GM23338 (cell line): ENCODE data around the gene ZNF775. TPM values are rescaled to one million over a fixed set of nuclear protein-coding genes. Genes with fewer than 3 reads are reported as not detected.

Experiments used
- ATAC-seq: fragments of 200-7000 bp; cut with Tn5 transposase; 3 replicates; pipeline ENCODE4 v1.9.1; 2020
- DNase-seq: peaks from one replicate; pipeline ENCODE4 v3.0.0-alpha.2; 2015; ENCODE audit warnings: low spot score
- H2AFZ ChIP-seq: fragments of 200-600 bp; sonication (generic); 2 replicates; pipeline ENCODE4 v1.8.0; 2016; ENCODE audit warnings: antibody characterized with exemption, mild to moderate bottlenecking, moderate library complexity
- H3F3A ChIP-seq: fragments of 200-600 bp; sonication (generic); replicated peaks from 2 replicates; pipeline ENCODE4 v1.8.0; 2017; ENCODE audit warnings: antibody characterized with exemption, mixed run types, low read depth
- H3K27ac ChIP-seq: fragments of 200-600 bp; sonication (generic); 2 replicates; pipeline ENCODE4 v1.6.1; 2016; ENCODE audit warnings: low read depth
- H3K27me3 ChIP-seq: fragments of 200-600 bp; sonication (generic); 2 replicates; pipeline ENCODE4 v1.8.0; 2016; ENCODE audit warnings: mild to moderate bottlenecking, mixed run types, moderate library complexity; ENCODE audit not compliant: insufficient read depth
- H3K36me3 ChIP-seq: fragments of 200-600 bp; sonication (generic); 2 replicates; pipeline ENCODE4 v1.8.0; 2016; ENCODE audit warnings: mild to moderate bottlenecking; ENCODE audit not compliant: insufficient read depth
- H3K4me1 ChIP-seq: fragments of 200-600 bp; sonication (generic); 2 replicates; pipeline ENCODE4 v1.8.0; 2016; ENCODE audit warnings: mild to moderate bottlenecking, moderate library complexity; ENCODE audit not compliant: insufficient read depth
- H3K4me2 ChIP-seq: fragments of 200-600 bp; sonication (generic); 2 replicates; pipeline ENCODE4 v1.7.1; 2017; ENCODE audit warnings: mixed run types
- H3K4me3 ChIP-seq: fragments of 200-600 bp; sonication (generic); 2 replicates; pipeline ENCODE4 v1.6.1; 2016; ENCODE audit warnings: mixed run types
- H3K79me2 ChIP-seq: fragments of 200-600 bp; sonication (generic); replicated peaks from 2 replicates; pipeline ENCODE4 v1.8.0; 2017; ENCODE audit warnings: mild to moderate bottlenecking; ENCODE audit not compliant: insufficient read depth
- H3K9me2 ChIP-seq: fragments of 200-600 bp; sonication (generic); 2 replicates; pipeline ENCODE4 v1.8.0; 2017; ENCODE audit not compliant: insufficient read depth
- H4K20me1 ChIP-seq: fragments of 200-600 bp; sonication (generic); replicated peaks from 2 replicates; pipeline ENCODE4 v1.8.0; 2017; ENCODE audit warnings: mild to moderate bottlenecking; ENCODE audit not compliant: insufficient read depth
- H3K27ac Mint-ChIP-seq: 2 replicates; pipeline ENCODE4 v1.8.0; 2020; ENCODE audit warnings: inconsistent platforms, mild to moderate bottlenecking, moderate library complexity, mixed read lengths
- H3K27me3 Mint-ChIP-seq: 3 replicates; pipeline ENCODE4 v1.8.0; 2022; ENCODE audit warnings: low read depth, mild to moderate bottlenecking, moderate library complexity, mixed read lengths, inconsistent platforms; ENCODE audit not compliant: insufficient read depth, poor library complexity
- H3K36me3 Mint-ChIP-seq: 3 replicates; pipeline ENCODE4 v1.8.0; 2021; ENCODE audit warnings: low read depth, mild to moderate bottlenecking, inconsistent platforms, moderate library complexity, mixed read lengths
- H3K4me1 Mint-ChIP-seq: 3 replicates; pipeline ENCODE4 v1.8.0; 2020; ENCODE audit warnings: mild to moderate bottlenecking, inconsistent platforms, mixed read lengths
- H3K4me3 Mint-ChIP-seq: 3 replicates; pipeline ENCODE4 v1.8.0; 2021; ENCODE audit warnings: moderate library complexity, mild to moderate bottlenecking, inconsistent platforms, mixed read lengths
- H3K9me3 Mint-ChIP-seq: 3 replicates; pipeline ENCODE4 v1.8.0; 2020; ENCODE audit warnings: moderate library complexity, mild to moderate bottlenecking, inconsistent platforms, mixed read lengths
- CTCF ChIP-seq, 2 experiments: fragments of 200-600 bp in 1 of 2; sonication (generic) in 1 of 2; conservative IDR thresholded peaks; 2 replicates each; pipeline versions ENCODE4 v1.5.1 to v1.6.1; 2016 to 2017; ENCODE audit warnings: antibody characterized with exemption in 2 of 2, low read depth in 2 of 2, mild to moderate bottlenecking in 2 of 2, moderate library complexity in 1 of 2
- EZH2 ChIP-seq: fragments of 200-600 bp; sonication (generic); IDR thresholded peaks from one replicate; pipeline ENCODE4 v1.8.0; 2017; ENCODE audit warnings: antibody characterized with exemption, mild to moderate bottlenecking, low read depth; ENCODE audit not compliant: unreplicated experiment
- NANOG ChIP-seq: IDR thresholded peaks from 2 replicates; pipeline ENCODE4 v1.6.1; 2016; ENCODE audit warnings: antibody characterized with exemption, borderline replicate concordance
- POLR2AphosphoS5 ChIP-seq: IDR thresholded peaks from 2 replicates; pipeline ENCODE4 v1.6.1; 2016; ENCODE audit warnings: antibody characterized with exemption, low read depth
- REST ChIP-seq: IDR thresholded peaks from one replicate; pipeline ENCODE4 v1.6.1; 2018; ENCODE audit warnings: antibody characterized with exemption; ENCODE audit not compliant: unreplicated experiment
- STAT1 ChIP-seq: IDR thresholded peaks from one replicate; pipeline ENCODE4 v1.6.1; 2016; ENCODE audit warnings: antibody characterized with exemption; ENCODE audit not compliant: unreplicated experiment
- ZNF114 ChIP-seq: fragments of 250-450 bp; sonication (Bioruptor Pico); IDR thresholded peaks from 2 replicates; pipeline ENCODE4 v1.5.0; 2020; ENCODE audit warnings: mild to moderate bottlenecking, moderate library complexity
- polyA plus RNA-seq: library from polyadenylated mRNA; unstranded; fragments of >200 nt; fragmentation: Nextera tagmentation; extraction: Ambion mirVana; gene quantifications from 2 replicates; pipeline ENCODE4 v1.2.1, GENCODE V29; 2016
- total RNA-seq: library from RNA; depleted of rRNA; stranded (reverse); fragments of >200 nt; shearing (Covaris generic); gene quantifications from 2 replicates; pipeline ENCODE4 v1.2.3, GENCODE V29; 2014

ZNF775 gene
- total and polyA plus RNA-seq, 2 experiments from 2014 or later = 4.5 to 38.2 TPM

GRCh38 chr7:150372271-150373048 is 6.7 kb upstream of the ZNF775 start:
- 0 out of 2 replicates have a peak, but pooled peaks cover 3% of the 10 kb centered on the region for H3K36me3 ChIP-seq
- peaks cover 33% of the 10 kb centered on the region for H3K27me3 Mint-ChIP-seq
- peak overlapping the region; percentile 80 for H3K27ac Mint-ChIP-seq
- no peaks in the 10 kb centered on the region for H3K9me2 ChIP-seq
- peaks cover 58% of the 10 kb centered on the region for H3K36me3 Mint-ChIP-seq
- peaks cover 67% of the 10 kb centered on the region for H3K4me1 Mint-ChIP-seq
- no peak overlapping the region; the same call in 2 of the 3 replicates for H3K4me3 Mint-ChIP-seq
- peak; percentile 7 for ATAC-seq
- H3K4me1 ChIP-seq = peaks cover 49% of the 10 kb centered on the region
- no peak overlapping the region for H3K4me3 ChIP-seq
- H3K79me2 ChIP-seq = peaks cover 42% of the 10 kb centered on the region
- TF ChIP-seq CTCF (conservative IDR thresholded peaks at IDR 0.05; ENCODE audit: low read depth in 2 of 2) (peak in 1 of 2 experiments; percentile 1; a peak in 1 of 4 replicates), EZH2 (no peak)
- no peak for DNase-seq
- no peak overlapping the region for H3K4me2 ChIP-seq
- H4K20me1 ChIP-seq = peaks cover 5% of the 10 kb centered on the region
- H2AFZ ChIP-seq = no peak overlapping the region
- H3K27me3 ChIP-seq = no peaks in the 10 kb centered on the region
- peaks cover 33% of the 10 kb centered on the region for H3F3A ChIP-seq
- H3K9me3 Mint-ChIP-seq = no peaks in the 10 kb centered on the region
- H3K27ac ChIP-seq = no peak overlapping the region

- H3K79me2 ChIP-seq = peaks cover 42% of the 10 kb centered on the region
- no peaks in the 10 kb centered on the region for H3K9me3 Mint-ChIP-seq
- no peak for DNase-seq
- H3K4me1 ChIP-seq = peaks cover 50% of the 10 kb centered on the region
- peaks cover 5% of the 10 kb centered on the region for H4K20me1 ChIP-seq
- no peak overlapping the region for H3K4me3 ChIP-seq
- H2AFZ ChIP-seq = no peak overlapping the region
- peak overlapping the region; percentile 97; the same call in 1 of the 2 replicates for H3K27ac ChIP-seq
- 0 out of 2 replicates have a peak, but pooled peaks cover 3% of the 10 kb centered on the region for H3K36me3 ChIP-seq
- peaks cover 58% of the 10 kb centered on the region for H3K36me3 Mint-ChIP-seq
- H3K27me3 ChIP-seq = no peaks in the 10 kb centered on the region
- peaks cover 39% of the 10 kb centered on the region for H3F3A ChIP-seq
- H3K4me1 Mint-ChIP-seq = peaks cover 68% of the 10 kb centered on the region
- ATAC-seq = no peak
- H3K27ac Mint-ChIP-seq = peak overlapping the region; percentile 48; the same call in 1 of the 2 replicates
- no peak overlapping the region for H3K4me2 ChIP-seq
- H3K27me3 Mint-ChIP-seq = peaks cover 32% of the 10 kb centered on the region
- H3K4me3 Mint-ChIP-seq = peak overlapping the region; percentile 50; the same call in 1 of the 3 replicates
- H3K9me2 ChIP-seq = no peaks in the 10 kb centered on the region
- TF ChIP-seq NANOG (no peak), STAT1 (no peak), REST (no peak), ZNF114 (CRISPR knock-in tag) (no peak), POLR2AphosphoS5 (no peak)
These were observed 5.9 kb upstream of the ZNF775 start for GRCh38 chr7:150373049-150373801.
